ENCODE data around the gene LRSAM1. TPM values are rescaled to one million over a fixed set of nuclear protein-coding genes. Genes with fewer than 3 reads are reported as not detected.

LRSAM1 gene
- total RNA-seq, 1 experiment from 2014 or later = 25.8 TPM

DNA sequence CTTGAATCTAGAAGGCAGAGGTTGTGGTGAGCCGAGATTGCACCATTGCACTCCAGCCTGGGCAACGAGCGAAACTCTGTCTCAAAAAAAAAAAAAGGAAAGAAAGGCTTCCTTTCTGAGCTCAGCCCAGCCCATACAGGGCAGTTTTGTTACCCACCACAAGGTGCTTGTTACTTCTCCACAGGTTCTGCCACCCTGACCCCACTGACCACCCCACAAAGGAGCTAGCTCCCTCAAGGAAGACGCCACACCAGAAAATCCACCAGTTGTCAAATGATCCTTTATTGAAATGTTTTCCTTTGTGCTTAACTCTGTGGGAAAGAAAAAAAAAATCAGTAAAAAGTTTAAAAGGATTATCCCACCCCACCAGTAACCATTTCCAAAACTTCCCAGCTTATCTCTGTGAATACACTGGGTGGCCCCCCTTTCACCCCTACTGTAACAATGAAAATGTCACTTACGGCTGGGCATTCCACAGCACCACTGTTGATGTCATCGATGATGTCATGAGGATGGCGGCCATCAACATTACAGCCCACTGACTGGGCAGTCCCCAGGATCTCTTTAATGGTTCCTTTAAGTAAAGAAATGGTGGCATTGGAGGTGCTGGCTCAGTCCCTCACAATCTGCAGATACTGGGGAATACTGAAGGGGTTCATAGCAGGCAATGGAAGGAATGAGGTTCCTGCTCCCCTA is 3.7 kb upstream of the LRSAM1 start:
- Histone ChIP-seq H3K4me1 (peaks cover 9% of the 10 kb centered on the region; the same call in 1 of the 2 replicates), H3K36me3 (ENCODE audit: control insufficient read depth, insufficient read depth, low read length) (peaks cover 10% of the 10 kb centered on the region), H3K9me3 (peaks cover 7% of the 10 kb centered on the region; the same call in 1 of the 2 replicates), H3K27me3 (replicated peaks; ENCODE audit: control insufficient read depth, insufficient read depth, low read length) (no peaks in the 10 kb centered on the region), H3K4me3 (ENCODE audit: low read depth, low read length) (no peak overlapping the region)
- intact Hi-C loops (cut with micrococcal nuclease; ENCODE audit: unreplicated experiment) = no loop called here
- no TSS peak for BruUV-seq (replicated peaks)
- Mint-ChIP-seq H3K4me1 (ENCODE audit: low read depth, unreplicated experiment) (peaks cover 12% of the 10 kb centered on the region), H3K27me3 (ENCODE audit: insufficient read depth, unreplicated experiment) (peaks cover 3% of the 10 kb centered on the region), H3K4me3 (ENCODE audit: unreplicated experiment) (peak overlapping the region; percentile 95), H3K27ac (ENCODE audit: unreplicated experiment) (peak overlapping the region; percentile 98), H3K9me3 (ENCODE audit: unreplicated experiment) (no peaks in the 10 kb centered on the region), H3K36me3 (ENCODE audit: insufficient read depth, unreplicated experiment) (peaks cover 99% of the 10 kb centered on the region)
- POLR2A ChIA-PET = no interaction called here
- DNase-seq = no peak
- TF ChIP-seq, protein P1, sequence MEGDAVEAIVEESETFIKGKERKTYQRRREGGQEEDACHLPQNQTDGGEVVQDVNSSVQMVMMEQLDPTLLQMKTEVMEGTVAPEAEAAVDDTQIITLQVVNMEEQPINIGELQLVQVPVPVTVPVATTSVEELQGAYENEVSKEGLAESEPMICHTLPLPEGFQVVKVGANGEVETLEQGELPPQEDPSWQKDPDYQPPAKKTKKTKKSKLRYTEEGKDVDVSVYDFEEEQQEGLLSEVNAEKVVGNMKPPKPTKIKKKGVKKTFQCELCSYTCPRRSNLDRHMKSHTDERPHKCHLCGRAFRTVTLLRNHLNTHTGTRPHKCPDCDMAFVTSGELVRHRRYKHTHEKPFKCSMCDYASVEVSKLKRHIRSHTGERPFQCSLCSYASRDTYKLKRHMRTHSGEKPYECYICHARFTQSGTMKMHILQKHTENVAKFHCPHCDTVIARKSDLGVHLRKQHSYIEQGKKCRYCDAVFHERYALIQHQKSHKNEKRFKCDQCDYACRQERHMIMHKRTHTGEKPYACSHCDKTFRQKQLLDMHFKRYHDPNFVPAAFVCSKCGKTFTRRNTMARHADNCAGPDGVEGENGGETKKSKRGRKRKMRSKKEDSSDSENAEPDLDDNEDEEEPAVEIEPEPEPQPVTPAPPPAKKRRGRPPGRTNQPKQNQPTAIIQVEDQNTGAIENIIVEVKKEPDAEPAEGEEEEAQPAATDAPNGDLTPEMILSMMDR (IDR thresholded peaks at IDR 0.05; ENCODE audit: insufficient read depth in 1 of 2, low read depth in 1 of 2, low read length in 1 of 2, severe bottlenecking in 1 of 2, unreplicated experiment in 1 of 2) = no peak
- CTCF ChIA-PET = interaction anchor here (1.4 kb wide), 1 partner anchor 23 kb away, joined by 3 read pairs; the partner anchor contains the start of gene ZNF79

- Histone ChIP-seq H3K4me1 (peaks cover 9% of the 10 kb centered on the region; the same call in 1 of the 2 replicates), H3K9me3 (0 out of 2 replicates have a peak, but pooled peaks cover 7% of the 10 kb centered on the region), H3K4me3 (ENCODE audit: low read depth, low read length) (no peak overlapping the region), H3K27me3 (replicated peaks; ENCODE audit: control insufficient read depth, insufficient read depth, low read length) (no peaks in the 10 kb centered on the region), H3K36me3 (ENCODE audit: control insufficient read depth, insufficient read depth, low read length) (peaks cover 10% of the 10 kb centered on the region)
- POLR2A ChIA-PET = no interaction called here
- intact Hi-C loops (cut with micrococcal nuclease; ENCODE audit: unreplicated experiment) = no loop called here
- Mint-ChIP-seq H3K9me3 (ENCODE audit: unreplicated experiment) (no peaks in the 10 kb centered on the region), H3K27ac (ENCODE audit: unreplicated experiment) (peak overlapping the region; percentile 98), H3K4me1 (ENCODE audit: low read depth, unreplicated experiment) (peaks cover 12% of the 10 kb centered on the region), H3K4me3 (ENCODE audit: unreplicated experiment) (peak overlapping the region; percentile 95), H3K27me3 (ENCODE audit: insufficient read depth, unreplicated experiment) (peaks cover 3% of the 10 kb centered on the region), H3K36me3 (ENCODE audit: insufficient read depth, unreplicated experiment) (peaks cover 92% of the 10 kb centered on the region)
- CTCF ChIA-PET = no interaction called here
- TF ChIP-seq, protein P1 (IDR thresholded peaks at IDR 0.05; ENCODE audit: insufficient read depth in 1 of 2, low read depth in 1 of 2, low read length in 1 of 2, severe bottlenecking in 1 of 2, unreplicated experiment in 1 of 2) = no peak
- no TSS peak for BruUV-seq (replicated peaks)
- no peak for DNase-seq
Measured at GRCh38 chr9:127448112-127448805, 3.1 kb upstream of the LRSAM1 start.

DNA sequence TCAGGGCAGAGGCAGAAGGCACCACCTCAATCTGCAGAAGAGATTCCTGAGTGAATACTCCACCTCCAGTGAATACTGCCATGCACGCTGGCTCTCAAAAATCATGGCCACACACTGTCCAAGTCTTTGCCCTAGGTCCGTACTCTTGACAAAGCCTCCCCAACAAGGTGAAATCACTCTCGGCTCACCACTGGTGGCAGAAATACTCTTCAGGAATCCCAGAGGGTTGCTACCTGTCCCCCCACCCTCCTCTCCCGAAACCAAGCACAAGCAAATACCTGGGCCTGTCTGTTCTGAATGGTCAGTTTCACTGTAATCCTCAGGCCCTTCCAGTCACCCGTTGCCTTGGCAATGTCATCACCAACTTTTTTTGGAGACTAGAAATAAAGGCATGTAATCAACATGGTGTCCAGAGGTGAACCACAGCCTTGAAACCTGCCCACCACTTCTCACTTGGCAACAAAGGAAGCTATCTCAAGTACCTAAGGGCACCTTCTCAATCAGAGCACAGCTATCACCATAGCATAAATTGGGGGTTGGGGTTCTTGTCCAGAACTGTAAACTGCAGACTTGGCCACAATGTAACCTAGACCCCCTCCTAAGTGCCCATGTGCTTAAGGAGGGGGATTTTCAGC is 1.9 kb upstream of the LRSAM1 start:
- CTCF ChIA-PET = no interaction called here
- Mint-ChIP-seq H3K27ac (ENCODE audit: unreplicated experiment) (peak overlapping the region; percentile 98), H3K27me3 (ENCODE audit: insufficient read depth, unreplicated experiment) (peaks cover 3% of the 10 kb centered on the region), H3K9me3 (ENCODE audit: unreplicated experiment) (no peaks in the 10 kb centered on the region), H3K4me3 (ENCODE audit: unreplicated experiment) (peak overlapping the region; percentile 95), H3K36me3 (ENCODE audit: insufficient read depth, unreplicated experiment) (peaks cover 83% of the 10 kb centered on the region), H3K4me1 (ENCODE audit: low read depth, unreplicated experiment) (peaks cover 12% of the 10 kb centered on the region)
- intact Hi-C loops (cut with micrococcal nuclease; ENCODE audit: unreplicated experiment) = no loop called here
- no TSS peak for BruUV-seq (replicated peaks)
- Histone ChIP-seq H3K27me3 (replicated peaks; ENCODE audit: control insufficient read depth, insufficient read depth, low read length) (no peaks in the 10 kb centered on the region), H3K36me3 (ENCODE audit: control insufficient read depth, insufficient read depth, low read length) (peaks cover 7% of the 10 kb centered on the region), H3K9me3 (0 out of 2 replicates have a peak, but pooled peaks cover 1% of the 10 kb centered on the region), H3K4me3 (ENCODE audit: low read depth, low read length) (peak overlapping the region; percentile 98), H3K4me1 (peaks cover 9% of the 10 kb centered on the region; the same call in 1 of the 2 replicates)
- POLR2A ChIA-PET = interaction anchor here (0.5 to 0.6 kb wide), 2 partner anchors 96 to 158 kb away, joined by 3 read pairs; no protein-coding TSS in a partner anchor
- TF ChIP-seq, protein P1 (IDR thresholded peaks at IDR 0.05; ENCODE audit: insufficient read depth in 1 of 2, low read depth in 1 of 2, low read length in 1 of 2, severe bottlenecking in 1 of 2, unreplicated experiment in 1 of 2) = no peak
- DNase-seq = no peak

All from Caco-2 (cell line).